ENCODE measurements around the gene CRAMP1.

Gene CRAMP1

GRCh38 chr16:1706386-1707192 lies 94.4 kb downstream of the CRAMP1 start:
- H3K36me3 ChIP-seq (replicated peaks; ENCODE audit: insufficient read depth, low read length) = no peaks in the 10 kb centered on the region; the same call in 1 of the 2 replicates
- no peaks in the 10 kb centered on the region for H3K9me2 ChIP-seq (replicated peaks; ENCODE audit: insufficient read depth, low read length)
- peaks cover 9% of the 10 kb centered on the region for H3F3A ChIP-seq (ENCODE audit: insufficient read depth, low read length)
- TF ChIP-seq EZH2phosphoT487 (IDR thresholded peaks at IDR 0.05; ENCODE audit: low read length) (no peak), EZH2 (optimal IDR thresholded peaks at IDR 0.05; ENCODE audit: low read depth, low read length) (no peak)
- TF ChIP-seq, protein P1, sequence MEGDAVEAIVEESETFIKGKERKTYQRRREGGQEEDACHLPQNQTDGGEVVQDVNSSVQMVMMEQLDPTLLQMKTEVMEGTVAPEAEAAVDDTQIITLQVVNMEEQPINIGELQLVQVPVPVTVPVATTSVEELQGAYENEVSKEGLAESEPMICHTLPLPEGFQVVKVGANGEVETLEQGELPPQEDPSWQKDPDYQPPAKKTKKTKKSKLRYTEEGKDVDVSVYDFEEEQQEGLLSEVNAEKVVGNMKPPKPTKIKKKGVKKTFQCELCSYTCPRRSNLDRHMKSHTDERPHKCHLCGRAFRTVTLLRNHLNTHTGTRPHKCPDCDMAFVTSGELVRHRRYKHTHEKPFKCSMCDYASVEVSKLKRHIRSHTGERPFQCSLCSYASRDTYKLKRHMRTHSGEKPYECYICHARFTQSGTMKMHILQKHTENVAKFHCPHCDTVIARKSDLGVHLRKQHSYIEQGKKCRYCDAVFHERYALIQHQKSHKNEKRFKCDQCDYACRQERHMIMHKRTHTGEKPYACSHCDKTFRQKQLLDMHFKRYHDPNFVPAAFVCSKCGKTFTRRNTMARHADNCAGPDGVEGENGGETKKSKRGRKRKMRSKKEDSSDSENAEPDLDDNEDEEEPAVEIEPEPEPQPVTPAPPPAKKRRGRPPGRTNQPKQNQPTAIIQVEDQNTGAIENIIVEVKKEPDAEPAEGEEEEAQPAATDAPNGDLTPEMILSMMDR (IDR thresholded peaks at IDR 0.05; ENCODE audit: low read length) = no peak
- H2AFZ ChIP-seq (ENCODE audit: low read length) = peak overlapping the region; percentile 95
- peaks cover 53% of the 10 kb centered on the region for H3K79me2 ChIP-seq (ENCODE audit: low read length)
- H3K9me3 ChIP-seq (replicated peaks; ENCODE audit: insufficient read depth, low read length) = no peaks in the 10 kb centered on the region
- no peak for DNase-seq
- H3K27ac ChIP-seq (ENCODE audit: low read length) = peak overlapping the region; percentile 42; the same call in 1 of the 2 replicates
- H3K4me1 ChIP-seq (ENCODE audit: low read length) = peaks cover 7% of the 10 kb centered on the region; the same call in 1 of the 2 replicates
- H4K20me1 ChIP-seq (ENCODE audit: insufficient read depth, low read length) = no peaks in the 10 kb centered on the region
- H3K4me3 ChIP-seq (ENCODE audit: low read length) = peak overlapping the region; percentile 97
- peak overlapping the region; percentile 81 for H3K9ac ChIP-seq (ENCODE audit: low read length)
- H3K4me2 ChIP-seq (ENCODE audit: low read depth, low read length) = peak overlapping the region; percentile 91
- no peaks in the 10 kb centered on the region for H3K27me3 ChIP-seq (replicated peaks; ENCODE audit: insufficient read depth, low read length)

DNA sequence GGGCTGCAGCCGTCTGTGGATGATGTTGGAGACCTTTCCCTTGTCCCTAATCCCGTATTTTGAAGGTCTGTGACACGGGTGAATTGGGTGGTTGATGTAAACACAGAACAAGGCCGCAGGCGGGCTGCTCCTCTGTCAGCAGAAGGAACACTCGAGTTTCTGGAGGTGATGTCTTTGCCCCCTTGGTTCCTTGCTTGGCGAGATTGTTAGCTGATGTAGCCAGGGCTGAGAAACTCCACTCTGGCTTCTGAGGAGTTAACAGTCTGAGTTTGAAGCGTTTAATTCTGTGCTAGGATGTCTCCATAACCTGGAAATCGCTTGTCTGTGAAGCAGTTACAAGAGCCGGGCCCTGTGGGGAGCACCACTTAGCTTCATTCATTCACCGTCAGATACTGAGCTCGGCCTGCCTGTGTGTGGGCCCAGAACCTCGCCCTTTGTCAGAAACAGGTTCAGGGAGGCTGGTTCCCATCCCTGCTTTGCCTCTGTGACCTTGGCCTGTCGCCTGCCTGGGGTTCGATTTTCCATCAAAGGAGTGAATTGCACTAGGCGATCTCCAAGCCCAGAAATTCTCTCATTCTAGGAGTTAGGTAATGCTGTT lies 95.1 kb downstream of the CRAMP1 start:
- peak overlapping the region; percentile 91 for H3K4me2 ChIP-seq (ENCODE audit: low read depth, low read length)
- H3K36me3 ChIP-seq (replicated peaks; ENCODE audit: insufficient read depth, low read length) = no peaks in the 10 kb centered on the region; the same call in 1 of the 2 replicates
- H2AFZ ChIP-seq (ENCODE audit: low read length) = no peak overlapping the region
- peaks cover 7% of the 10 kb centered on the region; the same call in 1 of the 2 replicates for H3K4me1 ChIP-seq (ENCODE audit: low read length)
- H3K27me3 ChIP-seq (replicated peaks; ENCODE audit: insufficient read depth, low read length) = no peaks in the 10 kb centered on the region
- peaks cover 9% of the 10 kb centered on the region for H3F3A ChIP-seq (ENCODE audit: insufficient read depth, low read length)
- TF ChIP-seq, protein P1 (IDR thresholded peaks at IDR 0.05; ENCODE audit: low read length) = no peak
- TF ChIP-seq EZH2 (optimal IDR thresholded peaks at IDR 0.05; ENCODE audit: low read depth, low read length) (no peak), EZH2phosphoT487 (IDR thresholded peaks at IDR 0.05; ENCODE audit: low read length) (no peak)
- peak overlapping the region; percentile 81; the same call in 1 of the 2 replicates for H3K9ac ChIP-seq (ENCODE audit: low read length)
- no peak overlapping the region for H3K27ac ChIP-seq (ENCODE audit: low read length)
- peaks cover 57% of the 10 kb centered on the region for H3K79me2 ChIP-seq (ENCODE audit: low read length)
- peak overlapping the region; percentile 97 for H3K4me3 ChIP-seq (ENCODE audit: low read length)
- H3K9me2 ChIP-seq (replicated peaks; ENCODE audit: insufficient read depth, low read length) = no peaks in the 10 kb centered on the region
- H4K20me1 ChIP-seq (ENCODE audit: insufficient read depth, low read length) = no peaks in the 10 kb centered on the region
- DNase-seq = peak; percentile 19
- no peaks in the 10 kb centered on the region for H3K9me3 ChIP-seq (replicated peaks; ENCODE audit: insufficient read depth, low read length)

GRCh38 chr16:1708083-1708767 lies 96.1 kb downstream of the CRAMP1 start:
- no peaks in the 10 kb centered on the region for H3K36me3 ChIP-seq (replicated peaks; ENCODE audit: insufficient read depth, low read length)
- H4K20me1 ChIP-seq (ENCODE audit: insufficient read depth, low read length) = 0 out of 2 replicates have a peak, but pooled peaks cover 3% of the 10 kb centered on the region
- H3K27ac ChIP-seq (ENCODE audit: low read length) = no peak overlapping the region
- no peak for DNase-seq
- no peaks in the 10 kb centered on the region for H3K27me3 ChIP-seq (replicated peaks; ENCODE audit: insufficient read depth, low read length)
- H2AFZ ChIP-seq (ENCODE audit: low read length) = no peak overlapping the region
- no peak for TF ChIP-seq EZH2phosphoT487 (IDR thresholded peaks at IDR 0.05; ENCODE audit: low read length)
- TF ChIP-seq, protein P1 (IDR thresholded peaks at IDR 0.05; ENCODE audit: low read length) = no peak
- no peak for TF ChIP-seq EZH2 (optimal IDR thresholded peaks at IDR 0.05; ENCODE audit: low read depth, low read length)
- H3F3A ChIP-seq (ENCODE audit: insufficient read depth, low read length) = peaks cover 9% of the 10 kb centered on the region
- no peak overlapping the region for H3K4me3 ChIP-seq (ENCODE audit: low read length)
- H3K9me2 ChIP-seq (replicated peaks; ENCODE audit: insufficient read depth, low read length) = no peaks in the 10 kb centered on the region
- H3K9me3 ChIP-seq (replicated peaks; ENCODE audit: insufficient read depth, low read length) = no peaks in the 10 kb centered on the region
- H3K79me2 ChIP-seq (ENCODE audit: low read length) = peaks cover 66% of the 10 kb centered on the region
- peaks cover 7% of the 10 kb centered on the region; the same call in 1 of the 2 replicates for H3K4me1 ChIP-seq (ENCODE audit: low read length)
- no peak overlapping the region for H3K9ac ChIP-seq (ENCODE audit: low read length)
- H3K4me2 ChIP-seq (ENCODE audit: low read depth, low read length) = peak overlapping the region; percentile 91; the same call in 1 of the 2 replicates
